Motor neuron (in vitro differentiated cells): ENCODE measurements around the gene KCNH3. TPM values are rescaled to one million over a fixed set of nuclear protein-coding genes. Genes with fewer than 3 reads are reported as not detected.

Experiments
- ATAC-seq, 8 experiments: fragments of 200-7000 bp; cut with Tn5 transposase; replicated peaks in 6 of 8; 2 replicates each; pipeline ENCODE4 v1.8.0; 2021; ENCODE audit warnings: mild to moderate bottlenecking in 8 of 8, moderate library complexity in 8 of 8
- H3K27ac ChIP-seq, 2 donors: fragments of 250-450 bp; sonication (Bioruptor Pico); 2 replicates each; pipeline ENCODE4 v1.9.0; 2021; ENCODE audit warnings: antibody characterized with exemption in 2 of 2, mild to moderate bottlenecking in 2 of 2, moderate library complexity in 1 of 2
- H3K4me1 ChIP-seq, 2 donors: fragments of 250-450 bp; sonication (Bioruptor Pico); replicated peaks in 1 of 2; 2 replicates each; pipeline ENCODE4 v1.6.1; 2021; ENCODE audit warnings: antibody characterized with exemption in 2 of 2, mild to moderate bottlenecking in 2 of 2, moderate library complexity in 1 of 2
- H3K4me3 ChIP-seq, 5 donors: fragments of 250-450 bp; sonication (Bioruptor Pico); 2 replicates each; pipeline ENCODE4 v1.9.0; 2021; ENCODE audit warnings: antibody characterized with exemption in 5 of 5, mild to moderate bottlenecking in 5 of 5, moderate library complexity in 4 of 5
- WGBS, 10 experiments: fragments of 450-650 bp; shearing (Covaris generic); methylation state at CpG; one replicate each; pipeline ENCODE4 v1.0.0; 2022; 5-methylcytosine and 5-hydroxymethylcytosine counted together
- in situ Hi-C, 9 experiments: fragments of 400-800 bp; cut with MboI; loops; one replicate each; pipeline ENCODE4 v1.15.0; 2021; ENCODE audit warnings: low sequenced_read_pairs in 9 of 9, low pct_unique_long_range_greater_than_20kb in 2 of 9; ENCODE audit not compliant: unreplicated experiment in 9 of 9
- total RNA-seq, 8 experiments: library from RNA; unstranded; fragments of 300-600 nt; gene quantifications; 2 replicates each; pipeline versions ENCODE4 v1.2.3 to v1.2.4, GENCODE V29; 2022

Gene KCNH3, protein sequence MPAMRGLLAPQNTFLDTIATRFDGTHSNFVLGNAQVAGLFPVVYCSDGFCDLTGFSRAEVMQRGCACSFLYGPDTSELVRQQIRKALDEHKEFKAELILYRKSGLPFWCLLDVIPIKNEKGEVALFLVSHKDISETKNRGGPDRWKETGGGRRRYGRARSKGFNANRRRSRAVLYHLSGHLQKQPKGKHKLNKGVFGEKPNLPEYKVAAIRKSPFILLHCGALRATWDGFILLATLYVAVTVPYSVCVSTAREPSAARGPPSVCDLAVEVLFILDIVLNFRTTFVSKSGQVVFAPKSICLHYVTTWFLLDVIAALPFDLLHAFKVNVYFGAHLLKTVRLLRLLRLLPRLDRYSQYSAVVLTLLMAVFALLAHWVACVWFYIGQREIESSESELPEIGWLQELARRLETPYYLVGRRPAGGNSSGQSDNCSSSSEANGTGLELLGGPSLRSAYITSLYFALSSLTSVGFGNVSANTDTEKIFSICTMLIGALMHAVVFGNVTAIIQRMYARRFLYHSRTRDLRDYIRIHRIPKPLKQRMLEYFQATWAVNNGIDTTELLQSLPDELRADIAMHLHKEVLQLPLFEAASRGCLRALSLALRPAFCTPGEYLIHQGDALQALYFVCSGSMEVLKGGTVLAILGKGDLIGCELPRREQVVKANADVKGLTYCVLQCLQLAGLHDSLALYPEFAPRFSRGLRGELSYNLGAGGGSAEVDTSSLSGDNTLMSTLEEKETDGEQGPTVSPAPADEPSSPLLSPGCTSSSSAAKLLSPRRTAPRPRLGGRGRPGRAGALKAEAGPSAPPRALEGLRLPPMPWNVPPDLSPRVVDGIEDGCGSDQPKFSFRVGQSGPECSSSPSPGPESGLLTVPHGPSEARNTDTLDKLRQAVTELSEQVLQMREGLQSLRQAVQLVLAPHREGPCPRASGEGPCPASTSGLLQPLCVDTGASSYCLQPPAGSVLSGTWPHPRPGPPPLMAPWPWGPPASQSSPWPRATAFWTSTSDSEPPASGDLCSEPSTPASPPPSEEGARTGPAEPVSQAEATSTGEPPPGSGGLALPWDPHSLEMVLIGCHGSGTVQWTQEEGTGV
- total RNA-seq: 1 to 10 TPM in 4 of 8 experiments, under 1 TPM in 4; 0.10 to 1.6 (median 1.0) TPM

GRCh38 chr12:49538510-49539403 lies at the start of gene KCNH3:
TSS of gene KCNH3 (plus strand) at chr12:49539030. CDS start at chr12:49539417, 387 bp downstream.
- in situ Hi-C loops: loop anchor here in 2 of 9 experiments (25.0 kb wide), 1 partner anchor 176 kb away; the partner anchor contains the start of gene SPATS2 (in 2 of the 2)
- Histone ChIP-seq H3K4me3 (peak within 1 kb of the TSS; percentile 35 to 42 (median 41)), H3K27ac (no peak within 1 kb of the TSS), H3K4me1 (peaks cover 9 to 12% of the 10 kb centered on the region in 2 donors)
- WGBS, 10 experiments: 0% methylated on average over 3 of the region's 107 CpGs; no CpG with 5 or more reads in 9 of the 10 experiments
- ATAC-seq: peak; percentile 82 to 93 (median 90)

DNA sequence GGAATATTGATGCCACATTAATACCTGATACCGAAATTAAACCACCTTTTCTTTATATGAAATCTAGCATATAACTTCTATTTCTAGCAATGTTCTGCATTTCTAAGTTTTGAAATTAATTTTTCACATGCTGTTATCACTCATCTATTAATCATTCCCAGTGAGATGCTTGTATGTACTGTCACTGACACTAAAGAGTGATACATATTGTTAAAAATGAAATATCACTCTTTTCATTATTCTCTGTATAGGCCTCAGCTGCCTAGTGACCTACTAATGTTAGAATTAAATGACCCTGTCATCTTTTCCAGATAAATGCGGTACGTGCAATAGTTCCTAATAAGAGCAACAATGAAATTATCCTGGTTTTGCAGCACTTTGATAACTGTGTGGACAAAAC lies 49.7 kb upstream of the KCNH3 start:
- WGBS, 10 experiments: 40 to 100% (median 100%) methylated on average over 1 to 3 of the region's 3 CpGs
- no peak overlapping the region for H3K27ac ChIP-seq

GRCh38 chr12:49489720-49490119 lies 49.1 kb upstream of the KCNH3 start:
- ATAC-seq: no peak

More for the DNA sequence above, 49.7 kb upstream of the KCNH3 start:
- peaks cover 0 to 12% of the 10 kb centered on the region in 2 donors for H3K4me1 ChIP-seq
- in situ Hi-C loops: no loop called here
- no peak overlapping the region for H3K4me3 ChIP-seq
- no peak for ATAC-seq

DNA sequence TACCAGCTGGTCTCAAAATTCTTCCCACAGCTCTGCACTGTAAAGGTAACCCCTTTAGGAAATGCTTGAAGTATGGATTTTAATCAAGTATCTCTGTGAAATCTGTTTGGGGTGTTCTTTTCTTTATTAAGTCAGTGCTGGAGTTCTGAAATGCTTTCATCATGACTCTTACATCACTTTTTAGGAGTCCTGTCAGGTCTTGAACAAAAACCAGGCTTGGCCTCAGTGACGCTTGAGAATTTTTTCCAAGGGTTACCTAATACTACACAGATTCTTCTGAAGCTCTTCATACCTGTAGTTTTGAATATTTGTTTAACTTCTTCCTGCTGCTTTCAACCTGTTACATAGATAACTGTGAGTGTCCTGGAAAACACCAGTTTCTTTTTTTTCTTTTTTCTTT lies 47.0 kb upstream of the KCNH3 start:
- ATAC-seq: no peak
- in situ Hi-C loops: no loop called here
- Histone ChIP-seq H3K4me3 (no peak overlapping the region), H3K4me1 (peaks cover 0 to 12% of the 10 kb centered on the region in 2 donors), H3K27ac (no peak overlapping the region)
- 75 to 100% (median 100%) methylated on average over 1 of the region's 1 CpG; no CpG with 5 or more reads in 4 of the 10 experiments for WGBS, 10 experiments

More at GRCh38 chr12:49489720-49490119, 49.1 kb upstream of the KCNH3 start:
- 45 to 100% (median 81%) methylated on average over 1 to 4 of the region's 4 CpGs for WGBS, 10 experiments
- Histone ChIP-seq H3K27ac (no peak overlapping the region), H3K4me3 (no peak overlapping the region), H3K4me1 (peaks cover 0 to 12% of the 10 kb centered on the region in 2 donors)
- in situ Hi-C loops: no loop called here

- ATAC-seq: peak in 3 of 8 experiments; percentile 38 to 59 (median 58)
- in situ Hi-C loops: no loop called here
- WGBS, 10 experiments: 31 to 100% (median 71%) methylated on average over 1 to 2 of the region's 2 CpGs; no CpG with 5 or more reads in 1 of the 10 experiments
- no peak overlapping the region for H3K4me3 ChIP-seq
- H3K4me1 ChIP-seq: peaks cover 0 to 9% of the 10 kb centered on the region in 2 donors
- H3K27ac ChIP-seq: no peak overlapping the region
Measured at GRCh38 chr12:49493900-49494299, 44.9 kb upstream of the KCNH3 start.

GRCh38 chr12:49496417-49497360 lies 42.1 kb upstream of the KCNH3 start:
- no peak overlapping the region for H3K4me3 ChIP-seq
- no peak overlapping the region for H3K27ac ChIP-seq
- no peak for ATAC-seq
- 67 to 96% (median 86%) methylated on average over 3 to 10 of the region's 10 CpGs for WGBS, 10 experiments
- in situ Hi-C loops: no loop called here
- no peaks in the 10 kb centered on the region for H3K4me1 ChIP-seq

DNA sequence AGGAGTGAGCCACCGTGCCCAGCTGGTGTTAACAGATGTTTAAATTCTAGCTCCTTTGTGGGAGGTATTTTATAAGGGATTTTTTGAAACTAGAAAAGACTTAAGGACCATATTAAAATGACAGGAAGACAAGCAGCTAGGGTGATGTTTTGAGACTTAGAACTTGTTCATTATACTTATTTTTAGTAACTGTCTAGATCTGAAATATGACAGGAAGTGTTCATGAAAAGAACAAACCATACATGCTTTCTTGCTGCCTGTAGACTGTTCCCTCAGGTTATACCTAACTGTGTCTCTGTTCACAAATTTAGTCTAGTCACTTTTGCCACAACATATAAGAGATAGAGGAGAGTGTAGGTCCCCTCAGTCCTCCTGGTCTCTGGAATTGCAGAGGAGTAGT lies 36.9 kb upstream of the KCNH3 start:
- 40 to 100% (median 76%) methylated on average over 1 of the region's 1 CpG; no CpG with 5 or more reads in 6 of the 10 experiments for WGBS, 10 experiments
- Histone ChIP-seq H3K4me3 (no peak overlapping the region), H3K27ac (no peak overlapping the region), H3K4me1 (no peaks in the 10 kb centered on the region)
- no peak for ATAC-seq
- in situ Hi-C loops: loop anchor here in 5 of 9 experiments (10.0 to 25.0 kb wide), 2 partner anchors 137 to 140 kb away; partner anchors contain the start of gene SPATS2 (in 5 of the 5)

DNA sequence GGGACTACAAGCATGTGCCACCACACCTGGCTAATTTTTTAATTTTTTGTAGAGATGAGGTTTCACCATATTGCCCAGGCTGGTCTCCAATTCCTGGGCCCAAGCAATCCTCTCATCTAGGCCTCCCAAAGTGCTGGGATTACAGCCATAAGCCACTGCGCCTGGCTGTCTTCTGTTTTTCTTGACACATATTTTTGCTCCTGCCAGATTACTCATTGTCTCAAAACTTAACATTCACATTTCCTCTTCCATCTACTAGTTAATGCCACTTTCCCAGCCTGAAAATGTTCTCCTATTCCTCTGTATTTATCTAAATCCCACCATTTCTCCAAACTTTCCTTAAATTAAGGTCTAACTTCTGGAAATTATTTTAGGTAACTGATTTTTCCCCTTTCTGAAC lies 36.2 kb upstream of the KCNH3 start:
- ATAC-seq: no peak
- Histone ChIP-seq H3K27ac (no peak overlapping the region), H3K4me3 (no peak overlapping the region), H3K4me1 (no peaks in the 10 kb centered on the region)
- 60 to 100% (median 100%) methylated on average over 1 of the region's 1 CpG; no CpG with 5 or more reads in 1 of the 10 experiments for WGBS, 10 experiments
- in situ Hi-C loops: loop anchor here in 5 of 9 experiments (10.0 to 25.0 kb wide), 2 partner anchors 138 to 140 kb away; partner anchors contain the start of gene SPATS2 (in 5 of the 5)

DNA sequence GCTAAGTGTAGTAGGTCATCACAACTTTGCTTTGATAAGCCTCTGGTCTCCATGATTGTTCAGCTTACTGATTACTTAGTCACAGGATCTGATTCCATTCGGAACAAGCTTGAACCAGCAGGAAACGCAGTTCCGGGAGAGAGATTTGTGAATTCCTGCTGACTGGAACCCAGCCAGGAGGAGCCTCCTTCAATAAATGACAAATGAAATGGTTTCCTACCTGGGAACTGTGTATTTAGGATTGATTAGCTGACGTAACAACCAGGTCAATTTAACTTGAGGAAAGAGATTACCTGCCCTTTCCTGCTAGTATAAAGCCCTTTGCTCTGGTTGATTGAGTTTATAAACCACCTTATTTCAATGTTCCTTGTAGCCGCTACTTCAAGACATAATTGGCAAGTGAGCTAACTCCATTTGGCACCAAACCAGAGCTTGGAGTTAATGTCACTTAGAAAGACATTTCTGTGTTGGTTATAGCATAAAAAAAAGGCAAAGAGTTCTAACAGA lies 35.1 kb upstream of the KCNH3 start:
- in situ Hi-C loops: loop anchor here in 5 of 9 experiments (10.0 to 25.0 kb wide), 2 partner anchors 139 to 141 kb away; partner anchors contain the start of gene SPATS2 (in 5 of the 5)
- ATAC-seq: no peak
- Histone ChIP-seq H3K4me3 (no peak overlapping the region), H3K4me1 (no peaks in the 10 kb centered on the region), H3K27ac (no peak overlapping the region)
- WGBS, 10 experiments: 82 to 100% (median 100%) methylated on average over 1 to 5 of the region's 5 CpGs

GRCh38 chr12:49505672-49506071 lies 33.2 kb upstream of the KCNH3 start:
- Histone ChIP-seq H3K4me3 (no peak overlapping the region), H3K27ac (no peak overlapping the region), H3K4me1 (no peaks in the 10 kb centered on the region)
- ATAC-seq: no peak
- in situ Hi-C loops: loop anchor here in 5 of 9 experiments (10.0 to 25.0 kb wide), 2 partner anchors 141 to 143 kb away; partner anchors contain the start of gene SPATS2 (in 5 of the 5)
